Measurements from ENCODE around the gene IRAG1. TPM values are rescaled to one million over a fixed set of nuclear protein-coding genes. Genes with fewer than 3 reads are reported as not detected.
A peak's percentile ranks its signal among the peaks of the same experiment; 100 is the strongest.
"Not testable (repeated sequence)": the region's sequence is repeated elsewhere in the genome, so short reads cannot be mapped to it uniquely, and the experiment has no call there.

Gene IRAG1
- total and polyA plus RNA-seq, 7 experiments from 2014 or later: 0.11 to 1.4 TPM; not detected in 5

GRCh38 chr11:10680279-10680678, 13.3 kb downstream of the IRAG1 start:
- H3K36me3 Mint-ChIP-seq; H3K9me3 ChIP-seq (ENCODE audit: control insufficient read depth in 2 of 3, low read length in 3 of 3); DNase-seq; H3K27ac Mint-ChIP-seq; H3K4me3 Mint-ChIP-seq; intact Hi-C loops (cut with micrococcal nuclease); ATAC-seq; H3K9me3 Mint-ChIP-seq; H3K4me3 ChIP-seq (ENCODE audit: low read length); H3K27me3 ChIP-seq (ENCODE audit: control insufficient read depth in 2 of 2, insufficient read depth in 2 of 2, low read length in 2 of 2); H3K4me1 Mint-ChIP-seq; POLR2A ChIA-PET; H3K4me1 ChIP-seq (ENCODE audit: control insufficient read depth in 2 of 2, insufficient read depth in 2 of 2, low read length in 2 of 2); H3K27ac ChIP-seq (ENCODE audit: low read depth, low read length); H3K36me3 ChIP-seq (ENCODE audit: control insufficient read depth in 2 of 3, insufficient read depth in 3 of 3, low read length in 3 of 3); CTCF ChIA-PET: not testable (repeated sequence)
- peaks cover 28 to 37% (median 31%) of the 10 kb centered on the region in 5 donors for H3K27me3 Mint-ChIP-seq

GRCh38 chr11:10679644-10680043, 13.9 kb downstream of the IRAG1 start:
- ChIA-PET POLR2A (no interaction called here), CTCF (no interaction called here)
- Mint-ChIP-seq H3K27ac (no peak overlapping the region), H3K27me3 (peaks cover 30 to 40% (median 32%) of the 10 kb centered on the region in 5 donors), H3K4me3 (no peak overlapping the region), H3K4me1 (peaks cover 0 to 11% (median 6%) of the 10 kb centered on the region in 7 donors), H3K9me3 (no peaks in the 10 kb centered on the region), H3K36me3 (no peaks in the 10 kb centered on the region)
- H3K4me1 ChIP-seq (ENCODE audit: control insufficient read depth in 2 of 2, insufficient read depth in 2 of 2, low read length in 2 of 2): no peaks in the 10 kb centered on the region
- no peak overlapping the region for H3K27ac ChIP-seq (ENCODE audit: low read depth, low read length)
- no peaks in the 10 kb centered on the region for H3K9me3 ChIP-seq (ENCODE audit: control insufficient read depth in 2 of 3, low read length in 3 of 3)
- H3K4me3 ChIP-seq (ENCODE audit: low read length): no peak overlapping the region
- H3K36me3 ChIP-seq (ENCODE audit: control insufficient read depth in 2 of 3, insufficient read depth in 3 of 3, low read length in 3 of 3): no peaks in the 10 kb centered on the region
- H3K27me3 ChIP-seq (ENCODE audit: control insufficient read depth in 2 of 2, insufficient read depth in 2 of 2, low read length in 2 of 2): no peaks in the 10 kb centered on the region
- intact Hi-C loops (cut with micrococcal nuclease): no loop called here
- DNase-seq: no peak
- no peak for ATAC-seq

GRCh38 chr11:10678101-10678500, 15.5 kb downstream of the IRAG1 start:
- Mint-ChIP-seq H3K36me3 (no peaks in the 10 kb centered on the region), H3K9me3 (no peaks in the 10 kb centered on the region), H3K4me3 (no peak overlapping the region), H3K27ac (no peak overlapping the region), H3K27me3 (peaks cover 36 to 51% (median 45%) of the 10 kb centered on the region in 5 donors), H3K4me1 (peaks cover 0 to 17% (median 11%) of the 10 kb centered on the region in 7 donors)
- ChIA-PET POLR2A (interaction anchor here (1.1 kb wide), 1 partner anchor 31 kb away, joined by 3 read pairs; no protein-coding TSS in a partner anchor), CTCF (interaction anchor here (1.0 kb wide), 1 partner anchor 13 kb away, joined by 3 read pairs; no protein-coding TSS in a partner anchor)
- intact Hi-C loops (cut with micrococcal nuclease): no loop called here
- Histone ChIP-seq H3K36me3 (ENCODE audit: control insufficient read depth in 2 of 3, insufficient read depth in 3 of 3, low read length in 3 of 3) (no peaks in the 10 kb centered on the region), H3K4me1 (ENCODE audit: control insufficient read depth in 2 of 2, insufficient read depth in 2 of 2, low read length in 2 of 2) (no peaks in the 10 kb centered on the region), H3K27me3 (ENCODE audit: control insufficient read depth in 2 of 2, insufficient read depth in 2 of 2, low read length in 2 of 2) (no peaks in the 10 kb centered on the region), H3K4me3 (ENCODE audit: low read length) (no peak overlapping the region), H3K9me3 (ENCODE audit: control insufficient read depth in 2 of 3, low read length in 3 of 3) (no peaks in the 10 kb centered on the region), H3K27ac (ENCODE audit: low read depth, low read length) (no peak overlapping the region)
- ATAC-seq: no peak
- DNase-seq: no peak

- DNase-seq (no peak), ATAC-seq (no peak)
- Histone ChIP-seq H3K27me3 (ENCODE audit: control insufficient read depth in 2 of 2, insufficient read depth in 2 of 2, low read length in 2 of 2) (no peaks in the 10 kb centered on the region), H3K4me3 (ENCODE audit: low read length) (no peak overlapping the region), H3K36me3 (ENCODE audit: control insufficient read depth in 2 of 3, insufficient read depth in 3 of 3, low read length in 3 of 3) (no peaks in the 10 kb centered on the region), H3K9me3 (ENCODE audit: control insufficient read depth in 2 of 3, low read length in 3 of 3) (no peaks in the 10 kb centered on the region), H3K4me1 (ENCODE audit: control insufficient read depth in 2 of 2, insufficient read depth in 2 of 2, low read length in 2 of 2) (no peaks in the 10 kb centered on the region), H3K27ac (ENCODE audit: low read depth, low read length) (no peak overlapping the region)
- no peaks in the 10 kb centered on the region for H3K36me3 Mint-ChIP-seq
- H3K27ac Mint-ChIP-seq: no peak overlapping the region
- H3K27me3 Mint-ChIP-seq: peaks cover 45 to 52% (median 51%) of the 10 kb centered on the region in 5 donors
- H3K9me3 Mint-ChIP-seq: no peaks in the 10 kb centered on the region
- intact Hi-C loops (cut with micrococcal nuclease): no loop called here
- ChIA-PET CTCF (no interaction called here), POLR2A (no interaction called here)
- no peak overlapping the region for H3K4me3 Mint-ChIP-seq
- H3K4me1 Mint-ChIP-seq: peaks cover 0 to 17% (median 11%) of the 10 kb centered on the region in 7 donors
These were observed 16.6 kb downstream of the IRAG1 start for GRCh38 chr11:10676919-10677318.

GRCh38 chr11:10674911-10675440, 18.6 kb downstream of the IRAG1 start:
- H3K36me3 ChIP-seq (ENCODE audit: control insufficient read depth in 2 of 3, insufficient read depth in 3 of 3, low read length in 3 of 3): no peaks in the 10 kb centered on the region
- ChIA-PET POLR2A (no interaction called here), CTCF (no interaction called here)
- no peak overlapping the region for H3K27ac Mint-ChIP-seq
- intact Hi-C loops (cut with micrococcal nuclease): no loop called here
- no peaks in the 10 kb centered on the region for H3K9me3 ChIP-seq (ENCODE audit: control insufficient read depth in 2 of 3, low read length in 3 of 3)
- no peak overlapping the region for H3K27ac ChIP-seq (ENCODE audit: low read depth, low read length)
- H3K4me3 ChIP-seq (ENCODE audit: low read length): no peak overlapping the region
- peak overlapping the region in 3 of 10 donors; percentile 44 to 49 (median 47) for H3K4me3 Mint-ChIP-seq
- DNase-seq: no peak
- peaks cover 45 to 62% (median 51%) of the 10 kb centered on the region in 5 donors for H3K27me3 Mint-ChIP-seq
- no peak for ATAC-seq
- H3K9me3 Mint-ChIP-seq: no peaks in the 10 kb centered on the region
- H3K27me3 ChIP-seq (ENCODE audit: control insufficient read depth in 2 of 2, insufficient read depth in 2 of 2, low read length in 2 of 2): no peaks in the 10 kb centered on the region
- no peaks in the 10 kb centered on the region for H3K4me1 ChIP-seq (ENCODE audit: control insufficient read depth in 2 of 2, insufficient read depth in 2 of 2, low read length in 2 of 2)
- no peaks in the 10 kb centered on the region for H3K36me3 Mint-ChIP-seq
- H3K4me1 Mint-ChIP-seq: peaks cover 0 to 17% (median 11%) of the 10 kb centered on the region in 7 donors

- DNase-seq (peak in 1 of 9 donors; percentile 7), ATAC-seq (no peak)
- intact Hi-C loops (cut with micrococcal nuclease): no loop called here
- Mint-ChIP-seq H3K27me3 (peaks cover 45 to 65% (median 48%) of the 10 kb centered on the region in 5 donors), H3K36me3 (no peaks in the 10 kb centered on the region), H3K4me1 (peaks cover 0 to 17% (median 11%) of the 10 kb centered on the region in 7 donors), H3K27ac (no peak overlapping the region), H3K4me3 (peak overlapping the region in 2 of 10 donors; percentile 24 to 47), H3K9me3 (no peaks in the 10 kb centered on the region)
- Histone ChIP-seq H3K27ac (ENCODE audit: low read depth, low read length) (no peak overlapping the region), H3K36me3 (ENCODE audit: control insufficient read depth in 2 of 3, insufficient read depth in 3 of 3, low read length in 3 of 3) (no peaks in the 10 kb centered on the region), H3K9me3 (ENCODE audit: control insufficient read depth in 2 of 3, low read length in 3 of 3) (no peaks in the 10 kb centered on the region), H3K4me1 (ENCODE audit: control insufficient read depth in 2 of 2, insufficient read depth in 2 of 2, low read length in 2 of 2) (no peaks in the 10 kb centered on the region), H3K4me3 (ENCODE audit: low read length) (no peak overlapping the region), H3K27me3 (ENCODE audit: control insufficient read depth in 2 of 2, insufficient read depth in 2 of 2, low read length in 2 of 2) (no peaks in the 10 kb centered on the region)
- ChIA-PET CTCF (interaction anchor here (0.6 kb wide), 1 partner anchor 1560 kb away, joined by 6 read pairs; no protein-coding TSS in a partner anchor), POLR2A (no interaction called here)
These were observed 19.1 kb downstream of the IRAG1 start for GRCh38 chr11:10674440-10674855.

GRCh38 chr11:10673501-10674062, 20.0 kb downstream of the IRAG1 start:
- H3K27ac Mint-ChIP-seq: no peak overlapping the region
- H3K27me3 ChIP-seq (ENCODE audit: control insufficient read depth in 2 of 2, insufficient read depth in 2 of 2, low read length in 2 of 2): no peaks in the 10 kb centered on the region
- POLR2A ChIA-PET: interaction anchor here (0.6 kb wide), 1 partner anchor 209 kb away, joined by 3 read pairs; no protein-coding TSS in a partner anchor
- peak; percentile 31 for ATAC-seq
- no peak overlapping the region for H3K27ac ChIP-seq (ENCODE audit: low read depth, low read length)
- intact Hi-C loops (cut with micrococcal nuclease): no loop called here
- H3K4me3 ChIP-seq (ENCODE audit: low read length): no peak overlapping the region
- H3K4me1 Mint-ChIP-seq: peaks cover 0 to 16% (median 11%) of the 10 kb centered on the region in 7 donors
- no peak for DNase-seq
- peaks cover 39 to 68% (median 49%) of the 10 kb centered on the region in 5 donors for H3K27me3 Mint-ChIP-seq
- CTCF ChIA-PET: interaction anchor here (0.6 to 0.7 kb wide), 3 partner anchors 13 to 1791 kb away, joined by 3 to 10 read pairs (median 6); no protein-coding TSS in a partner anchor
- H3K9me3 ChIP-seq (ENCODE audit: control insufficient read depth in 2 of 3, low read length in 3 of 3): no peaks in the 10 kb centered on the region
- H3K36me3 ChIP-seq (ENCODE audit: control insufficient read depth in 2 of 3, insufficient read depth in 3 of 3, low read length in 3 of 3): no peaks in the 10 kb centered on the region
- H3K4me3 Mint-ChIP-seq: peak overlapping the region in 2 of 10 donors; percentile 2 to 6
- H3K4me1 ChIP-seq (ENCODE audit: control insufficient read depth in 2 of 2, insufficient read depth in 2 of 2, low read length in 2 of 2): no peaks in the 10 kb centered on the region
- H3K36me3 Mint-ChIP-seq: no peaks in the 10 kb centered on the region
- H3K9me3 Mint-ChIP-seq: no peaks in the 10 kb centered on the region
